Parathyroid adenoma (tissue), 2 donors: ENCODE results near the gene GNA15.

Source experiments
- H2AFZ ChIP-seq: fragments of 300-600 bp; sonication (generic); one replicate; pipeline ENCODE4 v1.7.0; 2017; ENCODE audit warnings: antibody characterized with exemption, mild to moderate bottlenecking
- H3K27ac ChIP-seq: fragments of 300-600 bp; sonication (generic); one replicate; pipeline ENCODE4 v1.7.0; 2017
- H3K27me3 ChIP-seq: fragments of 300-600 bp; sonication (generic); one replicate; pipeline ENCODE4 v1.7.0; 2017; ENCODE audit warnings: low read length; ENCODE audit not compliant: control insufficient read depth, insufficient read depth
- H3K36me3 ChIP-seq: fragments of 300-600 bp; sonication (generic); one replicate; pipeline ENCODE4 v1.7.0; 2017; ENCODE audit warnings: low read length; ENCODE audit not compliant: control insufficient read depth, insufficient read depth
- H3K4me1 ChIP-seq: fragments of 300-600 bp; sonication (generic); one replicate; pipeline ENCODE4 v1.7.0; 2017; ENCODE audit warnings: control low read depth
- H3K4me2 ChIP-seq: fragments of 300-600 bp; sonication (generic); one replicate; pipeline ENCODE4 v1.7.0; 2017; ENCODE audit warnings: low read length
- H3K4me3 ChIP-seq: fragments of 300-600 bp; sonication (generic); one replicate; pipeline ENCODE4 v1.7.0; 2017; ENCODE audit warnings: low read depth, low read length
- H3K79me2 ChIP-seq: fragments of 300-600 bp; sonication (generic); one replicate; pipeline ENCODE4 v1.7.0; 2017; ENCODE audit warnings: control low read depth
- H3K9ac ChIP-seq: fragments of 300-600 bp; sonication (generic); one replicate; pipeline ENCODE4 v1.7.0; 2017; ENCODE audit warnings: mild to moderate bottlenecking
- H3K9me3 ChIP-seq: fragments of 300-600 bp; sonication (generic); one replicate; pipeline ENCODE4 v1.7.0; 2017; ENCODE audit warnings: low read length; ENCODE audit not compliant: control insufficient read depth
- CTCF ChIP-seq: fragments of 300-600 bp; sonication (generic); IDR thresholded peaks from one replicate; pipeline ENCODE4 v1.7.0; 2017; ENCODE audit warnings: antibody characterized with exemption, mild to moderate bottlenecking
- donor health status: primary hyperparathyroidism.

Gene GNA15

GRCh38 chr19:3178377-3178972, 42.6 kb downstream of the GNA15 start, which contains the start of gene S1PR4:
Gene S1PR4 (plus strand): TSS chr19:3178769. CDS start chr19:3178793, 24 bp downstream.
- no peak within 1 kb of the TSS for H2AFZ ChIP-seq
- no peak within 1 kb of the TSS for H3K4me2 ChIP-seq
- H3K4me3 ChIP-seq: no peak within 1 kb of the TSS
- no peak within 1 kb of the TSS for H3K9ac ChIP-seq
- no peaks in the 10 kb centered on the region for H3K36me3 ChIP-seq
- no peaks in the 10 kb centered on the region for H3K27me3 ChIP-seq
- H3K79me2 ChIP-seq: no peaks in the 10 kb centered on the region
- H3K4me1 ChIP-seq: peaks cover 7% of the 10 kb centered on the region
- TF ChIP-seq CTCF: no peak
- H3K27ac ChIP-seq: no peak within 1 kb of the TSS
- H3K9me3 ChIP-seq: no peaks in the 10 kb centered on the region

GRCh38 chr19:3178973-3179738, 43.3 kb downstream of the GNA15 start:
- H3K27ac ChIP-seq: no peak overlapping the region
- H3K36me3 ChIP-seq: no peaks in the 10 kb centered on the region
- no peak overlapping the region for H3K4me3 ChIP-seq
- H3K79me2 ChIP-seq: no peaks in the 10 kb centered on the region
- H3K4me2 ChIP-seq: no peak overlapping the region
- no peaks in the 10 kb centered on the region for H3K27me3 ChIP-seq
- no peak for TF ChIP-seq CTCF
- no peaks in the 10 kb centered on the region for H3K9me3 ChIP-seq
- H3K9ac ChIP-seq: no peak overlapping the region
- H2AFZ ChIP-seq: no peak overlapping the region
- H3K4me1 ChIP-seq: peaks cover 7% of the 10 kb centered on the region

- Histone ChIP-seq H3K36me3 (no peaks in the 10 kb centered on the region), H3K9me3 (no peaks in the 10 kb centered on the region), H3K4me3 (no peak overlapping the region), H3K4me2 (no peak overlapping the region), H3K9ac (no peak overlapping the region), H3K27me3 (no peaks in the 10 kb centered on the region), H3K27ac (no peak overlapping the region), H3K4me1 (peaks cover 7% of the 10 kb centered on the region), H2AFZ (no peak overlapping the region), H3K79me2 (no peaks in the 10 kb centered on the region)
- TF ChIP-seq CTCF: no peak
Observed at GRCh38 chr19:3179739-3180293, 44.0 kb downstream of the GNA15 start.

- Histone ChIP-seq H3K4me1 (peaks cover 7% of the 10 kb centered on the region), H3K4me2 (no peak overlapping the region), H2AFZ (no peak overlapping the region), H3K79me2 (peaks cover 31% of the 10 kb centered on the region), H3K9me3 (no peaks in the 10 kb centered on the region), H3K4me3 (no peak overlapping the region), H3K27me3 (no peaks in the 10 kb centered on the region), H3K36me3 (no peaks in the 10 kb centered on the region), H3K27ac (no peak overlapping the region), H3K9ac (no peak overlapping the region)
- no peak for TF ChIP-seq CTCF
Observed at GRCh38 chr19:3183721-3184641, 48.1 kb downstream of the GNA15 start.
